Ovary (tissue), 9 donors: ENCODE results near the gene AJUBA. TPM values are rescaled to one million over a fixed set of nuclear protein-coding genes. Genes with fewer than 3 reads are reported as not detected.

Source experiments
- DNase-seq, 5 donors: peaks; one replicate each; pipeline ENCODE4 v3.0.0-alpha.2; 2019 to 2020
- H3K27ac ChIP-seq, 2 donors: fragments of 200-600 bp; one replicate each; pipeline versions ENCODE4 v1.5.1 to v1.8.0; 2019 to 2022
- H3K27me3 ChIP-seq: fragments of 200-600 bp; one replicate; pipeline ENCODE4 v1.8.0; 2022
- H3K36me3 ChIP-seq: fragments of 200-600 bp; sonication (generic); one replicate; pipeline ENCODE4 v1.5.1; 2019
- H3K4me1 ChIP-seq: one replicate; pipeline ENCODE4 v1.8.1; 2013; ENCODE audit warnings: mild to moderate bottlenecking, moderate library complexity; ENCODE audit not compliant: insufficient read depth
- H3K4me3 ChIP-seq: fragments of 200-600 bp; sonication (generic); one replicate; pipeline ENCODE4 v1.5.1; 2017
- H3K9me3 ChIP-seq, 2 donors: fragments of 200-600 bp in 1 of 2; sonication (generic) in 1 of 2; one replicate each; pipeline versions ENCODE4 v1.5.1 to v1.8.1; 2013 to 2019; ENCODE audit warnings: mild to moderate bottlenecking in 1 of 2, moderate library complexity in 1 of 2
- EP300 ChIP-seq: sonication (generic); formaldehyde crosslinking; IDR thresholded peaks from one replicate; pipeline ENCODE4 v1.6.1; 2017; ENCODE audit warnings: antibody characterized with exemption
- POLR2A ChIP-seq: fragments of 450-650 bp; IDR thresholded peaks from one replicate; pipeline ENCODE4 v1.6.1; 2017; ENCODE audit warnings: antibody characterized with exemption, mild to moderate bottlenecking, moderate library complexity
- WGBS, 3 donors: extraction: QIAGEN DNeasy Blood & Tissue Kit in 1 of 3; methylation state at CpG; one replicate each; pipeline versions ENCODE4 v1.1.5 to v1.1.7; 2013 to 2017; 5-methylcytosine and 5-hydroxymethylcytosine counted together
- intact Hi-C, 4 donors: fragments of 100-400 bp; cut with DNase I; formaldehyde crosslinking; loops; one replicate each; pipeline versions ENCODE4 v1.11.0 to v1.15.1; 2022 to 2023
- polyA plus RNA-seq, 2 donors: library from polyadenylated mRNA; stranded (reverse); fragments of 200-250 nt in 1 of 2; fragments of 350-450 nt in 1 of 2; fragmentation: Illumina TruSeq in 1 of 2; extraction: RNeasy Lipid Tissue Mini Kit (QIAGEN cat#74804) in 1 of 2; gene quantifications; one replicate each; pipeline ENCODE4 v1.2.3, GENCODE V29; 2013 to 2014
- total RNA-seq, 7 donors: library from RNA; depleted of rRNA in 2 of 7; stranded (reverse); fragments of >200 nt in 2 of 7; fragmentation: NEBNext Ultra II Directional in 3 of 7; extraction: Animal tissue kit (Norgen Biotek cat#: 25700) in 3 of 7; gene quantifications; one replicate each; pipeline versions ENCODE4 v1.1.0 to v1.2.4, GENCODE V29; 2016 to 2023
- TF ChIP-seq, protein P1 (sequence below), 3 donors: fragments of 450-650 bp in 2 of 3; fragments of 200-600 bp in 1 of 3; IDR thresholded peaks; one replicate each; pipeline versions ENCODE4 v1.5.1 to v1.8.0; 2016 to 2022; ENCODE audit warnings: antibody characterized with exemption in 3 of 3, mild to moderate bottlenecking in 1 of 3
- donor health status: DM: no; HTN: no; CAD: no; lungs with moderate emphysema.
- donor health status: DM: no; HTN: no; CAD: no.
- donor health status: Bipolar disorder and iron deficiency.
- donor health status: DM: yes; HTN: yes; CAD: no.
- donor health status: DM: no; HTN: no; CAD: no.
- donor health status: DM: yes; HTN: yes; CAD: no.

Gene AJUBA
- total and polyA plus RNA-seq, 9 donors: 11.2 to 34.5 (median 19.1) TPM

DNA sequence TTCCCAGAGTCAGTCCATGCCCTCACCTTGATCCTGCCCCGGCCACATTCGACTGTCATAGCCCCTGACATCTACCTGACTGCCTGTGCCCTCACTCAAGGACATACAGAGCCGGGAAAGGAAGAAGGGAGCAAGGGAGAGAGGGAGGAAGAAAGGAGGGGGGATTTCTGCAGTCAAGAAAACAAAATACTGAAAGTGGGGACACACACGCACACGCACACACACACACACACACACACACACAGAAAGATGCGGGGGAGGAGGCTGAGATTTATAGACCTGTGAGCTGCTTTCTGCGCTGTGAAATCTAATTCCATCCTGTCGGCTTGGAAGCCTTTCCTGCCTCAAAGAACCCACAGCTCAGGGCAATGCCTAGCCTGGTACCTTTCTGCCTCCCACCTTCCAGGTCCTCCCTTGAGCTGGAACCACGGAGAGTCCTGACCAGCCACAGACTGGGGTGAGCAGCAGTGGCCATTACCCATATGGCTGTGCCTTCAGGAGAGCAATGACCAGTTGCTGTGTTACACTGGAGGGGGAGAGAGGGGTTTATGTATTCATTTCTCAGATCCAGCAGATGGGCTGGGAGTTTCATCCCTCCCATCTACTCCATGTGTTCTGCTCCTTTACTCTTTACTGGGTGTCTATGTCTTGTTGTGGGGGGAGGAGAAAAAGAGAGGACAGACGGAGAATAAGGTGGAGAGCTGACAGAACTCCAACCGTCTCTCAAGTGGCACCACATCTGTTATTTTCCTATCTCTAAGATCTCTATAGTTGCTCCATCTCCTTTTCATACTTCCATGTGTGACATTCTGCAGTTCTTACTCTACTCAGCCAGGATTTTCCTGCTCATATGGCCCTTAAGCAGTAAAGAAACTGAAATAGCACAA is 14.7 kb upstream of the AJUBA start:
- H3K36me3 ChIP-seq: no peaks in the 10 kb centered on the region
- H3K4me1 ChIP-seq: peaks cover 7% of the 10 kb centered on the region
- no peak for TF ChIP-seq EP300
- TF ChIP-seq, protein P1, sequence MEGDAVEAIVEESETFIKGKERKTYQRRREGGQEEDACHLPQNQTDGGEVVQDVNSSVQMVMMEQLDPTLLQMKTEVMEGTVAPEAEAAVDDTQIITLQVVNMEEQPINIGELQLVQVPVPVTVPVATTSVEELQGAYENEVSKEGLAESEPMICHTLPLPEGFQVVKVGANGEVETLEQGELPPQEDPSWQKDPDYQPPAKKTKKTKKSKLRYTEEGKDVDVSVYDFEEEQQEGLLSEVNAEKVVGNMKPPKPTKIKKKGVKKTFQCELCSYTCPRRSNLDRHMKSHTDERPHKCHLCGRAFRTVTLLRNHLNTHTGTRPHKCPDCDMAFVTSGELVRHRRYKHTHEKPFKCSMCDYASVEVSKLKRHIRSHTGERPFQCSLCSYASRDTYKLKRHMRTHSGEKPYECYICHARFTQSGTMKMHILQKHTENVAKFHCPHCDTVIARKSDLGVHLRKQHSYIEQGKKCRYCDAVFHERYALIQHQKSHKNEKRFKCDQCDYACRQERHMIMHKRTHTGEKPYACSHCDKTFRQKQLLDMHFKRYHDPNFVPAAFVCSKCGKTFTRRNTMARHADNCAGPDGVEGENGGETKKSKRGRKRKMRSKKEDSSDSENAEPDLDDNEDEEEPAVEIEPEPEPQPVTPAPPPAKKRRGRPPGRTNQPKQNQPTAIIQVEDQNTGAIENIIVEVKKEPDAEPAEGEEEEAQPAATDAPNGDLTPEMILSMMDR (IDR thresholded peaks at IDR 0.05): no peak
- TF ChIP-seq POLR2A: no peak
- WGBS, 3 donors: 20 to 29% (median 27%) methylated on average over 11 of the region's 11 CpGs
- no peak overlapping the region for H3K27ac ChIP-seq
- no peak overlapping the region for H3K4me3 ChIP-seq
- DNase-seq: peak in 4 of 5 donors; percentile 54 to 72 (median 57)
- intact Hi-C loops: loop anchor here in 1 of 4 donors (5.0 kb wide), 1 partner anchor 55 kb away; no protein-coding TSS in a partner anchor
- H3K9me3 ChIP-seq: no peaks in the 10 kb centered on the region
- H3K27me3 ChIP-seq: no peaks in the 10 kb centered on the region

DNA sequence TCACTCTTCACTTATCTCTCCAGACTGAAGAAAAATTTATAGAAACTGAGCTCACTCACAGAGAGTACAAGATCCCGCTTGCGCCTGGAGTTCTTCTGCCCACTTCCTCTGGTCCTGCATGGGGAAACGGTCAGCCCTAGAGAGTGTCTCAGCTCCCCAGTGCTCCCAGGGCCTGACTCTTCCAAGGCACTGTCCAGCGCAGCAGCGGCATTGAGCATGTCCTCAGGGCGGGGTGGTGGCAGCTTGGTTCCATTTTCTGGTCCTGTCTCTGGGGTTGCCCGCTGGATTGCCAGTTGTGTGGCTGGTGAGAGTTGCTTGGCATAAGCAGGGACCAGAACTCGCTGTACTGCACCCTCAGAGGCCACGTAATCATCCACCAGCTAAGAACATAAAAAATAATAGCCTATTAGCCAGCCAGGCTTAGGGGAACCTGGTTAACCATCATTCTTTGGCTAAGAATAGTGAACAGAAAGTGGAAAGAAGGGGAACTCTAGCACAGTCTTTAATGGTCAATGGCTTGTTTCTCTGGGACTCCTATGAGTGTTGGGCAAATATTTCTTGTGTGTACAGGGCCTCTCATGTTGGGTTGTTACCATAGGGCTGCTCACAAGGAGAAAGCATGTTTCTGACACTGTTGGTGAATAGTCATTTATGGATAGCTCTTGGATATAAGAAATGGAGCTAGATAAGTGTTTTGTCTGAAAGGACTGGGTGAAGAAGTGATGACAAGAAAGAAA is 13.7 kb upstream of the AJUBA start:
- WGBS, 3 donors: 93 to 95% (median 95%) methylated on average over 9 of the region's 9 CpGs
- no peak overlapping the region for H3K4me3 ChIP-seq
- intact Hi-C loops: loop anchor here in 1 of 4 donors (5.0 kb wide), 1 partner anchor 56 kb away; no protein-coding TSS in a partner anchor
- no peaks in the 10 kb centered on the region for H3K27me3 ChIP-seq
- H3K27ac ChIP-seq: no peak overlapping the region
- no peak for DNase-seq
- peaks cover 7% of the 10 kb centered on the region for H3K4me1 ChIP-seq
- no peaks in the 10 kb centered on the region for H3K9me3 ChIP-seq
- TF ChIP-seq, protein P1 (IDR thresholded peaks at IDR 0.05): no peak
- no peak for TF ChIP-seq EP300
- no peak for TF ChIP-seq POLR2A
- no peaks in the 10 kb centered on the region for H3K36me3 ChIP-seq

DNA sequence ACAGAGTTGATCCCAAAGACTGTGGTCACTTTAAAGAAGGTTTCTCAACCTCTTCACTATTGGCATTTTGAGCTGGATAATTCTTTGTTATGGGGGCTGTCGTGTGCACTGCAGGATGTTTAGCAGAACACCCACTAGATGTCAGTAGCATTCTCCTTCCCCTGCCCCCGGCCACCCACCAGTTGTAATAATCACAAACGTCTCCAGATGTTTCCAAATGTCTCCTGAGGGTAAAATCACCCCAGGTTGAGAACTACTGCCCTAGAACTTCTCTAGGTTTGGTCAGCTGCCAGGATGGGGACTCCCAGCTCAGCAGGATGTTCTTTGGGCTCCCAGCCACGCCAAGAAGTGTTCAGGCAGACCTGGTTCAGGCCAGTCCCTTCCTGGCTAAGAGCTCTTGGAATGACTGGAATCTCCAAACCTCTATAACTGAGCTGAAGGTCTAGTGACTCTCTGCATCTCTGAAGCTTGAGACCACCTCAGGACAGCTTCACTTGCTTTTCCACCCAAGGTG is 12.5 kb upstream of the AJUBA start:
- H3K4me3 ChIP-seq: no peak overlapping the region
- intact Hi-C loops: loop anchor here in 1 of 4 donors (5.0 kb wide), 1 partner anchor 57 kb away; no protein-coding TSS in a partner anchor
- no peaks in the 10 kb centered on the region for H3K9me3 ChIP-seq
- TF ChIP-seq EP300: no peak
- TF ChIP-seq, protein P1 (IDR thresholded peaks at IDR 0.05): peak in 1 of 3 donors; percentile 33
- 0 to 4% (median 3%) methylated on average over 4 of the region's 4 CpGs for WGBS, 3 donors
- no peaks in the 10 kb centered on the region for H3K27me3 ChIP-seq
- no peaks in the 10 kb centered on the region for H3K36me3 ChIP-seq
- peak in 3 of 5 donors; percentile 37 to 71 (median 61) for DNase-seq
- peaks cover 7% of the 10 kb centered on the region for H3K4me1 ChIP-seq
- no peak overlapping the region for H3K27ac ChIP-seq

DNA sequence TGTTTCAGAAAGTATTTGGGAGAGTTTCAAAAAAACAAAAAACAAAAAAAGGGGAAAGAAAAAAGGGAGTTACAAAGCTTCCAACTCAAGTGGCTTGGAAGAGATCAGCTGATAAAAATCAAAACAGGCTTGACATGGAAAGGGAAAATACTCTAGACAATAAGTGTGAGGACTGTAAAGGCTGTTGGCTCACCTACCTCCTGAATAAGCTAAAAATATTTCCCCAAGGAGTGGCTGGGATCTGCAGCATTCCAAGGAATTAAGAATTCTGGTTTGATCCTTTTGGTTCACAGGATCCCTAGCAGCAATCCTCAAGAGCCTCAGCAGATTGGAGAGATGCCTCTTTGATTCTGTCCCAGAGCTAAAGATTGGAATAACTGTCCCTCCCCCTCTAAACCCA is 11.2 kb upstream of the AJUBA start:
- Histone ChIP-seq H3K9me3 (no peaks in the 10 kb centered on the region), H3K4me1 (peaks cover 7% of the 10 kb centered on the region), H3K36me3 (no peaks in the 10 kb centered on the region), H3K4me3 (no peak overlapping the region), H3K27ac (no peak overlapping the region), H3K27me3 (no peaks in the 10 kb centered on the region)
- no peak for TF ChIP-seq EP300
- TF ChIP-seq, protein P1 (IDR thresholded peaks at IDR 0.05): no peak
- no peak for TF ChIP-seq POLR2A
- no peak for DNase-seq
- intact Hi-C loops: no loop called here
